Left ventricle myocardium superior (tissue), 1 donor: ENCODE measurements around the gene CCNH. TPM values are rescaled to one million over a fixed set of nuclear protein-coding genes. Genes with fewer than 3 reads are reported as not detected.

Experiments
- ATAC-seq: fragments of 200-7000 bp; cut with Tn5 transposase; one replicate; pipeline ENCODE4 v1.9.1; 2020; ENCODE audit warnings: mild to moderate bottlenecking, moderate library complexity
- DNase-seq: peaks from one replicate; pipeline ENCODE4 v3.0.0-alpha.2; 2020
- intact Hi-C: fragments of 100-400 bp; cut with micrococcal nuclease; formaldehyde crosslinking; loops from one replicate; pipeline ENCODE4 v1.11.0; 2022
- total RNA-seq: library from RNA; stranded (reverse); fragmentation: NEBNext Ultra II Directional; extraction: Animal tissue kit (Norgen Biotek cat#: 25700); gene quantifications from one replicate; pipeline ENCODE4 v1.2.1, GENCODE V29; 2021
- donor health status: DM: no; HTN: yes; CAD: no; lungs with severe emphysema.

CCNH gene
- total RNA-seq, 1 donor from 2014 or later = 17.1 TPM

DNA sequence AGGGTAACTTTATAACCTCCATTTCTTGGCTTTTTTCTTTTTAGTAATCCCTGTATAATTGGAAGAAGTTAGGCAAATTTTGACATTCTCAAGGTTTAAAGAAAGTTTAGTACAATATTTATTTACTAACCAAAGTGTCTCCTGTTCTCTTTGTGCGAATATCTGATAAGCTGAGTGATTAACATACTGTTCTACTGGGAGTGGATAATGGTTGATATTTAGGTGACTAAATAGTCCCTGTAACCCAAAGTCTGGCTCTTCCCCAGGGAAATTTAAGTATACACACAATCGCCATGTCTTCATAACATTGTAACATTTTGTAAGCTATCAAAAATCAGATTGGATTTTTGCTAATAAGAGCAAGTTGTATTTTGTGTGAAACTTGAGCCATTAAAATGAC, 40.0 kb downstream of the CCNH start:
- intact Hi-C loops = no loop called here
- peak; percentile 22 for ATAC-seq
- DNase-seq = no peak

DNA sequence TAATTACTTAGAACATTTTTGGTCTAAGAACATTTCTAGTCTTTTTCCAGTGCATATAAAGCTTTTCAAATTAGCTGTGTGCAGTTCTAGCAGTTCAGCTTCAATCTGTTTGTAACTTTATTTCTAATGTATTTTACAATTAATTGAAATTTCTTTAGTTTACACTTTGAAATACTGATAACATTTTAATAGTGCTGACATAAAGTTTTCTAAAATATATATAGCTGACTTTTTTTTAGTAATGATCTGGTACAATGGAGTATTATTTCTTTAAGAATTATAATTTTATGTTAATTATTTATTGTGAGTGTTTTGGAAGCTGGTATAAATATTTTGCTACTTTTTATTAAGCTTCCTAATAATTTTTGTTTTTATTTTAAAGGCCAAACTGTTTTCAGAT, 43.3 kb downstream of the CCNH start:
- DNase-seq (no peak), ATAC-seq (no peak)
- intact Hi-C loops = no loop called here

DNA sequence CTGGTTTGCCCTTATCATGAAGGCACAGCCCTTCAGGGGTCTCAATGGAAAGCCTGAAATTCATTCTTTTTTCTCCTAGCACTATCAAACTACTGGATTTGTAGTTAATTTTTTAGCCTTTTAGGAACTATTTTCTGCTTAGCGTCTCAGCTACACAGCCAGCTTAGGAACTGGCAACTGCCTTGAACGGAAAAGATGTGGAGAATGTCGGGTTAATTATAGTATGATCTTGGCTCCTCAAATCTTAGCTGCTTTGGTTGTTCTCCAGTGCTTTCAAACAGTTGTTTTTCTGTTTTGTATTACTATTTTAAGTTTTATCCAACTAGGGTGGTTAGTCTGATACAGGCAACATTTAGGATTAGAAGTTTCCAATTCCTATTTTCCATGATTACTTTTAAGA, 44.1 kb downstream of the CCNH start:
- intact Hi-C loops = no loop called here
- peak; percentile 71 for ATAC-seq
- no peak for DNase-seq

DNA sequence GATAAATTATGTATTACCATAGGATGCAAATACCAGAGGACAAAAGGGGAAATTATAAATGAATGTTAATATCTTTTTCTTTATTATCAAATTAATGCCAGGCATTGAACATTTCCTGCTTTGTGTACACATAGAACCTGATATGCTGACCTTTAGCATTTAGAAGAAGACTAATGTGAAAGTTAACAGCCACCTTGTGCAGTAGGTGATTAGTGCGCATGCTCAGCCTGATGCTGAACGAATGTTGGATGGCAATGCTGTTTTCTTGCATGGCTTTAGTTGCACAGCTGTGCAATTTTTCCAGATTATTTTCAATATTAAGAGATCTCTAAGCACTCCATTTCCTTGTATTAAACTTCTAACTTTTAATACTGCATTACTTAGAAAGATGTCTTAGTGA, 45.5 kb downstream of the CCNH start:
- DNase-seq (no peak), ATAC-seq (no peak)
- intact Hi-C loops = no loop called here

DNA sequence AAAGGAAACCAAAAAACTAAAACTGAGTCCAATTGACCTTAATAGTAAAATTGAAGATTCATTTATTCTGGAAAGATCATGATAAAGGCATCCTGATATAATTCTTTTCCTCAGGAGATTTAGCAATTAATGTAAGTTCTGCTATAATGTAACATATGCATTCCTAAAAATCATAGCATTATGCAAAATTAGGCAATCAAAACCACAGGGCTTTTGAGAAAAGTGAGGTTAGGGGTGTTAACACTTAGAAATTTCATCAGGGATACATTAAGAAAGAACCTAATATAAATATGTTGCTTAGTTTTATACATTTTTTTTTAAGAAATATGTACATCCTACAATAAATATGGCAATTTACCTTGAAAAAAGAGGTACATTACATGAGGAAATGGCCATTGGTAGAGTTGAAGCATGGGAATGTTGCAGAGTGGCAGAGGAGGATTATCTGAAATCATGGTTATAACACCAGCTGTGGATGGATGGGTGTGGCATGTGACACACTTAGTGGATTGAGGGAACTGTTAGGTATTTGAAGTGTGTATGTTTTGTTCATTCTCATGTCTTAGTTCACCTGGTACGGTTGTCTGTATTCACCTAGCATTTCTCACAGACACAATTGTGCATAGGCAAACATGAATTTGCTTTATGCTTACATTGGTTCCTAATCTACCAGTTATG, 51.1 kb downstream of the CCNH start:
- intact Hi-C loops = no loop called here
- ATAC-seq (no peak), DNase-seq (no peak)

DNA sequence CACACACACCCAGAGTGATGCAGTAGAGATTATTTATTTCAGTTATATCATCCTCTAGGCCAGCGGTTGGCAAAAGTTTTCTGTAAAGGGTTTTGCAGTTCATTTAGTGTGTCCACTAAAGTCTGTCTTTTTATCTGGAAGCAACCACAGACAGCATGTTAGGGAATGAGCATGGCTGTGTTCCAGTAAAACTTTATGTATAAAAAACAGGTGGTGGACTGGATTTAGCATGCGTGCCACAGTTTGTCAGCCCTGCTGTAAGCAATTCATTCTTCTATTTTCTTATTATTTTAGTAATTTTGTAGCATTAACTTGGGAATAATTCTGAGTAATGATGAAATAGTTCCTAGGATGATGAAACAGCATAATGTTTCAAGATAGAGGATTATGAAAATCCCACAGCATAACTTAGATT, 51.7 kb downstream of the CCNH start:
- DNase-seq (no peak), ATAC-seq (peak; percentile 58)
- intact Hi-C loops = no loop called here

DNA sequence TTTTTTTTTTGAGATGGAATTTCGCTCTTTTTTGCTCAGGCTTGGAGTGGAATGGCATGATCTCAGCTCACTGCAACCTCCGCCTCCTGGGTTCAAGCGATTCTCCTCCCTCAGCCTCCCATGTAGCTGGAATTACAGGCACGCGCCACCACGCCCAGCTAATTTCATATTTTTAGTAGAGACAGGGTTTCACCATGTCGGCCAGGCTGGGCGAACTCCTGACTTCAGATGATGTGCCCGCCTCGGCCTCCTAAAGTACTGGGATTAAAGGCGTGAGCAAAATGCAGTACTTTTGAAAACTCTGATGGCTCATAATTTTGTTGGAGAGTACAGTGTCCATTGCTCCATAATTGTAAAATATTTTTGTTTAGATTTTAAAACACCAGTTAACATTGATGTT, 52.6 kb downstream of the CCNH start:
- ATAC-seq = no peak
- intact Hi-C loops = no loop called here
- no peak for DNase-seq

DNA sequence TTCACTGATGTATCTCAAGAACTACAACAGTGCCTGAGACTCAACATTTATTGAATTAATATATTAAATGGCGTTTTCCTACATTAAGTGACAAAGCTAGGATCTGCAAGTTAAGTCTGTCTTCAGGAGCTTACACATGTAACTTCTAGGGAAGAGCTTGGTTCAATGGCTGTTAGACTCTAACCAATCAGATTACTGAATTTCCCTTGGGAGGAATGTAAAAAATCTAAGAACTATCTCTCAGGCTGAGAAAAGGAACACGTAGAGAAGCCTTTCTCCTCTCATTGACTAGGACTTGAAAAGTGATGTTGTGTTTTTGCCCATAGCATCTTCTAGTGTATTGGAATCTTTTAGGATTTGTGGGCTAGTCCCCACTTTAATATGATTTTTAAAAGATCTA, 53.6 kb downstream of the CCNH start:
- intact Hi-C loops = no loop called here
- ATAC-seq (no peak), DNase-seq (no peak)

DNA sequence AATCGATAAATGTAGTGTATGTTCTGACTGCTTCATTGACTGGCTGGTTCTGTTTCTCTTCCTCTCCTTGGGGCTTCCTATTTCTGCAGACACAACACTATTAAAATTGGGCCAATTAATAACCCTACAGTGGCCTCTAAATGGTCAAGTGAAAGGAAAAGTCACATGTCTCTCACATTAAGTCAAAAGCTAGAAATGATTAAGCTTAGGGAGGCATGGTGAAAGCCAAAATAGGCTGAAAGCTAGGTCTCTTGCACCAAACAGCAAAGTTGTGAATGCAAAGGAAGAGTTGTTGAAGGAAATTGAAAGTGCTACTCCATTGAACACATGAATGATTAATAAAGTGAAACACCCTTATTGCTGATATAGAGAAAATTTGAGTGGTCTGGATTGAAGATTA, 58.2 kb downstream of the CCNH start:
- intact Hi-C loops = no loop called here
- no peak for ATAC-seq
- DNase-seq = no peak

DNA sequence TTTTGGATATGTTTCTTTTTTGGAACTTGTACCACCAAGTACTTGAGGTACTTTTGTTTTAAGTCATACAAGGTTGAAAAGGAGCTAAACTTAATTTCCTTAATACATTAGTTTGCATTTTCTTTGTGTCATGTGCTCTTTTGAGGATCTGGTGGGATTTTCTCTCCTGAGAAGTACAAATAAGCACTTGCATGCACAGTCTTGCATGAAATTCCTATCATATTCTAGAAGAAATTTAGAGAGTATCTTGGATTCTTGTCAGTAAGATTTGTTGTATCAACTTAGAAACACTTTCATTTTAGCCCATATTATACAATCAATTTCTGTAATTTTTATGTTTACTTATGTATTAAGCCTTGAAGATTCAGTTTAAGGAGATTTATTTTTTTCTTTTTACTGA, 64.9 kb downstream of the CCNH start:
- intact Hi-C loops = no loop called here
- ATAC-seq (no peak), DNase-seq (no peak)

DNA sequence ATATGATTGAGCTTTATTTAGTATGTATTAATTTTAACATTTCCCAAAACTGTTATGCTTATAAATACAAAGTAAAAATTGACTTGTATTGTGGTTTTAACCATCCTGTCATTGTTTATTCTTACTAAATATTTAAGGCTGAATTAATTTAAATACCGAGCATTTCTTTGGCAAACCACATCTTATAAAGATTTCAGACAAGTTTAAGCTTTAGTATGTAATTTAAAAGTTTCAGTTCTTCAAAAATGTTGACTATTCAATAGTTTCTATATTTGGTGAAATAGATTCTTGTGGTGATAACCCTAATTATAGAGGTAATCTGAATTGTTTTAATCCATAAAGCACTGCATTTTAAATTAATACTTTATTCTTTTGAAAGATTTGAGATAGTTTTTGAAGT, 65.5 kb downstream of the CCNH start:
- DNase-seq = no peak
- no peak for ATAC-seq
- intact Hi-C loops = no loop called here

Other genes starting within 250 kb of the CCNH start
- 20.6 TPM for gene RASA1, start 145.0 kb downstream of the CCNH start, total RNA-seq